Stromal cell of bone marrow (primary cell): Measurements from ENCODE around the gene REM1.

ENCODE experiments used
- DNase-seq: peaks from one replicate; pipeline ENCODE4 v3.0.0-alpha.2; 2012; ENCODE audit warnings: low read depth

The REM1 gene

GRCh38 chr20:31523361-31524283 is 48.5 kb downstream of the REM1 start:
- no peak for DNase-seq

- no peak for DNase-seq
Observed at GRCh38 chr20:31527266-31527665, 52.2 kb downstream of the REM1 start.
